GM23248 (cell line): Measurements from ENCODE around the gene ANO6. TPM values are rescaled to one million over a fixed set of nuclear protein-coding genes. Genes with fewer than 3 reads are reported as not detected.

ENCODE experiments used
- DNase-seq: peaks from one replicate; pipeline ENCODE4 v3.0.0-alpha.2; 2015
- H2AFZ ChIP-seq: fragments of 200-600 bp; sonication (generic); 2 replicates; pipeline ENCODE4 v1.6.1; 2016; ENCODE audit warnings: antibody characterized with exemption
- H3F3A ChIP-seq: fragments of 200-600 bp; sonication (generic); 2 replicates; pipeline ENCODE4 v1.6.1; 2016; ENCODE audit warnings: mild to moderate bottlenecking, antibody characterized with exemption, mixed run types; ENCODE audit not compliant: insufficient read depth
- H3K27ac ChIP-seq: fragments of 200-600 bp; sonication (generic); 2 replicates; pipeline ENCODE4 v1.5.1; 2016; ENCODE audit warnings: mild to moderate bottlenecking
- H3K27me3 ChIP-seq: fragments of 200-600 bp; sonication (generic); replicated peaks from 2 replicates; pipeline ENCODE4 v1.6.1; 2016; ENCODE audit warnings: mild to moderate bottlenecking; ENCODE audit not compliant: insufficient read depth
- H3K36me3 ChIP-seq: fragments of 200-600 bp; sonication (generic); 2 replicates; pipeline ENCODE4 v1.6.1; 2016; ENCODE audit warnings: low read depth, mild to moderate bottlenecking
- H3K4me1 ChIP-seq: fragments of 200-600 bp; sonication (generic); 2 replicates; pipeline ENCODE4 v1.6.1; 2016; ENCODE audit warnings: mild to moderate bottlenecking; ENCODE audit not compliant: insufficient read depth
- H3K4me2 ChIP-seq: fragments of 200-600 bp; sonication (generic); one replicate; pipeline ENCODE4 v1.6.1; 2016; ENCODE audit warnings: mild to moderate bottlenecking; ENCODE audit not compliant: unreplicated experiment
- H3K4me3 ChIP-seq: fragments of 200-600 bp; sonication (generic); 2 replicates; pipeline ENCODE4 v1.5.1; 2016; ENCODE audit warnings: mild to moderate bottlenecking
- H3K79me2 ChIP-seq: fragments of 200-600 bp; sonication (generic); 2 replicates; pipeline ENCODE4 v1.6.1; 2016; ENCODE audit warnings: mild to moderate bottlenecking; ENCODE audit not compliant: insufficient read depth
- H3K9ac ChIP-seq: fragments of 200-600 bp; sonication (generic); 2 replicates; pipeline ENCODE4 v1.6.1; 2016; ENCODE audit warnings: mild to moderate bottlenecking
- H3K9me2 ChIP-seq: fragments of 200-600 bp; sonication (generic); 2 replicates; pipeline ENCODE4 v1.6.1; 2016; ENCODE audit warnings: mixed run types, mild to moderate bottlenecking, moderate library complexity; ENCODE audit not compliant: insufficient read depth
- H3K9me3 ChIP-seq: fragments of 200-600 bp; sonication (generic); one replicate; pipeline ENCODE4 v1.6.1; 2017; ENCODE audit warnings: low read depth
- H4K20me1 ChIP-seq: fragments of 200-600 bp; sonication (generic); 2 replicates; pipeline ENCODE4 v1.6.0; 2016; ENCODE audit not compliant: insufficient read depth
- EZH2 ChIP-seq: fragments of 200-600 bp; sonication (generic); IDR thresholded peaks from 2 replicates; pipeline ENCODE4 v1.6.1; 2018; ENCODE audit warnings: antibody characterized with exemption, mild to moderate bottlenecking; ENCODE audit not compliant: insufficient read depth, poor library complexity, severe bottlenecking
- EZH2phosphoT487 ChIP-seq: fragments of 200-600 bp; sonication (generic); IDR thresholded peaks from 2 replicates; pipeline ENCODE4 v1.6.1; 2018; ENCODE audit warnings: antibody characterized with exemption, moderate library complexity, mild to moderate bottlenecking, low read depth; ENCODE audit not compliant: insufficient read depth
- WGBS, 2 experiments: methylation state at CpG; one replicate each; pipeline ENCODE4 v1.1.6; 2015 to 2017; ENCODE audit warnings: low lambda C conversion rate in 2 of 2, low coverage in 1 of 2; ENCODE audit errors: missing lambda C conversion rate in 2 of 2; 5-methylcytosine and 5-hydroxymethylcytosine counted together
- in situ Hi-C: fragments of 300-500 bp; cut with MboI; formaldehyde crosslinking; loops from 2 replicates; pipeline ENCODE4 v1.15.0; 2020
- polyA plus RNA-seq: library from polyadenylated mRNA; unstranded; fragments of >200 nt; fragmentation: Nextera tagmentation; extraction: Ambion mirVana; gene quantifications from 2 replicates; pipeline ENCODE4 v1.2.1, GENCODE V29; 2016
- total RNA-seq: library from RNA; depleted of rRNA; stranded (reverse); fragments of >200 nt; shearing (Covaris generic); gene quantifications from 2 replicates; pipeline ENCODE4 v1.2.3, GENCODE V29; 2014

Gene ANO6
- total and polyA plus RNA-seq, 2 experiments from 2014 or later: 50.1 to 65.4 TPM

DNA sequence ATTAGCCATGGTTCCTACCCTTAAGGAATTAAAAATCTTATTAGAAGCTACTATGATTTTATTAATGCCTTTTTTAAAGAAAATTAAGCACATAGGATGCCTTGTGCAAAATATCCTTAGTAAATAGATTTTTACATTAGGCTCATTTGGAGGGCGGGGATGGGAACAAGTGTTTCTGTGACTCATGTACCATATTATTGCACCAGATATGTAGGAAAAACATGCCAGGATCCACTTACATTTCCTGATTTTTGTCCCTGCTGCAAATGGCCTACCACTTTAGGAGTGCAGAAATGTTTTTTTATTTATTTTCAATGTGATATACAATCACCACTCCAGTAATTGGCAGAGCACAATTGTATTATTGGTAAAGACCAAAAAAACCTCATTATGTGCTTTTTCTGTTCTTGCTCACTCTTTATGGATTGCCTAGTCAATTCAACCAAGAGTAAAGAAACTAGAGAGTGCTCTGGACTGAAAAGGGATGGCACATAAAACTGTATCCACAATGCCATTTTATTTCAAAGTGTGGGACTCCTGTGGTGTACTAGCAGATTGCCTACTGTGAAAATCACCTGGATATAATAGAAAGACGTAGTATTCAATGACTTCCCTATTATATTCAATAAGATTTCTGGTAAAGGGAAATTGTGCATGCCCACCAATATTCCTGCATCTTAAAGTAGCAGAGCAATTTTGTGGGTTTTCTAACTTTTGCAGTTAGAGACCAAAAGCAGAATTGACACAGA, 86.9 kb downstream of the ANO6 start:
- Histone ChIP-seq H3K79me2 (peaks cover 85% of the 10 kb centered on the region), H3K4me3 (no peak overlapping the region), H3K9me3 (no peaks in the 10 kb centered on the region), H3F3A (peaks cover 17% of the 10 kb centered on the region; the same call in 1 of the 2 replicates), H2AFZ (no peak overlapping the region), H4K20me1 (no peaks in the 10 kb centered on the region), H3K9ac (no peak overlapping the region), H3K36me3 (no peaks in the 10 kb centered on the region), H3K27me3 (no peaks in the 10 kb centered on the region), H3K9me2 (no peaks in the 10 kb centered on the region), H3K4me2 (no peak overlapping the region), H3K27ac (no peak overlapping the region), H3K4me1 (peaks cover 17% of the 10 kb centered on the region)
- no peak for TF ChIP-seq EZH2phosphoT487
- TF ChIP-seq EZH2: no peak
- in situ Hi-C loops: no loop called here
- WGBS, 2 experiments: 95 to 97% methylated on average over 2 of the region's 2 CpGs
- peak; percentile 47 for DNase-seq

- Histone ChIP-seq H3K4me1 (peaks cover 12% of the 10 kb centered on the region), H3F3A (peaks cover 11% of the 10 kb centered on the region), H3K4me2 (no peak overlapping the region), H3K36me3 (no peaks in the 10 kb centered on the region), H3K27ac (no peak overlapping the region), H3K27me3 (no peaks in the 10 kb centered on the region), H3K9me2 (no peaks in the 10 kb centered on the region), H3K9ac (no peak overlapping the region), H3K4me3 (no peak overlapping the region), H2AFZ (no peak overlapping the region), H3K79me2 (peaks cover 86% of the 10 kb centered on the region), H4K20me1 (no peaks in the 10 kb centered on the region), H3K9me3 (no peaks in the 10 kb centered on the region)
- TF ChIP-seq EZH2 (no peak), EZH2phosphoT487 (no peak)
- 40 to 46% methylated on average over 3 of the region's 3 CpGs for WGBS, 2 experiments
- DNase-seq: no peak
- in situ Hi-C loops: no loop called here
Measured at GRCh38 chr12:45303945-45304344, 88.0 kb downstream of the ANO6 start.

DNA sequence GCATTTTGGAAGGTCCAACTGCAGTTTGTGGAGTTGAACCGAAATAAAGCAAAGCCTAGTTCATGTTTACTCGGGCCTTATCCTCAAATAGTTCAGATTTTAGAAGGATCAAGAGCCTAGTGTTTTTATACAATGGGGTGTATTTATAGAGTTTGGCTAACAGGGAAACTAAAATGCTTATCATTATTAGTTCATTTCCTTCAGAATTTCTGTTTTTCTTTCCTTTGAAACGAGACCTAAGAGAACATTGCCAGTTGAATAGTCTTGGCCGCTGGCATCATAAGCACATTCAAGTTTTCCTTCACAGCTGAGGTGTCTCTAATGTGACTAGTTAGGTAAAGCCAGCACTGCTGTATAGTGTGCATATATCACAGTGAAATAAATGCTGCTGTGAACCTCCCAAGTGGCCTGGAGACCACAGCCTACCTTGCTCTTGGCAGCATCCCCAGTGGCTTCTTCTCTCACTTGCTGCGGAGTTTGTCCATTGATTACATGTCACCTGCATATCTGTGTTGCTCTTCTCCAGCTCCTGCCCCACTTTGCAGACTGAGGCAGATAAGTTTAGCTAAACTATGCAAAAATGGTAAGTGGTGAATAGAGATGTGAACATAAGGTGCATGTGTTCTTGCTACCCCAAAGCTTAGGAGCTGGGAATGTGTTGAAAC, 88.8 kb downstream of the ANO6 start:
- Histone ChIP-seq H2AFZ (no peak overlapping the region), H3K27ac (no peak overlapping the region), H3K4me2 (peak overlapping the region; percentile 1), H3F3A (peaks cover 11% of the 10 kb centered on the region), H3K4me1 (peaks cover 12% of the 10 kb centered on the region), H4K20me1 (no peaks in the 10 kb centered on the region), H3K4me3 (no peak overlapping the region), H3K36me3 (no peaks in the 10 kb centered on the region), H3K9ac (no peak overlapping the region), H3K9me3 (no peaks in the 10 kb centered on the region), H3K27me3 (no peaks in the 10 kb centered on the region), H3K79me2 (peaks cover 88% of the 10 kb centered on the region), H3K9me2 (no peaks in the 10 kb centered on the region)
- TF ChIP-seq EZH2 (no peak), EZH2phosphoT487 (no peak)
- DNase-seq: no peak
- 35 to 37% methylated on average over 5 of the region's 5 CpGs for WGBS, 2 experiments
- in situ Hi-C loops: no loop called here

DNA sequence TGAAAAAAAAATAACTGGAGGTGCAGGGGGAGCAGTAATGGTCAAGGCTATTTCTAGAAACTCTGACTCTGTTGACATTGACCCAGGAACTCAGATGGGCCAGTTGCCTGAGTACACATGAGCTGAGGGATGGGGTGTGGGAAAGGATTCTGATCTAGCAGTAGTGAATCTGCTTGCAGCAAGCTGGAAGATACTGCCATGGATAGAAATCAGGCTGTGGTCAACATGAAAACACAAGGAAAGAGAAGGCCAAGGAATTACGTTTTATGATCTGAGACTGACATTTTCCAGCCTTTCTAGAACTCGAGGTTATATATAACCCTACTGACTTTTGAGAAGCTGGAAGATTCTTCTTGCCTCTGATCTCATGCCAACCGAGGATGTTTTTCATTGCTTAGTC, 90.0 kb downstream of the ANO6 start:
- H2AFZ ChIP-seq: no peak overlapping the region
- peaks cover 81% of the 10 kb centered on the region for H3K79me2 ChIP-seq
- TF ChIP-seq EZH2: no peak
- TF ChIP-seq EZH2phosphoT487: no peak
- no peaks in the 10 kb centered on the region for H3K9me2 ChIP-seq
- in situ Hi-C loops: no loop called here
- peak; percentile 10 for DNase-seq
- H3F3A ChIP-seq: peaks cover 18% of the 10 kb centered on the region
- no peak overlapping the region for H3K4me3 ChIP-seq
- no peaks in the 10 kb centered on the region for H3K9me3 ChIP-seq
- WGBS, 2 experiments: 23 to 30% methylated on average over 3 of the region's 3 CpGs
- no peaks in the 10 kb centered on the region for H4K20me1 ChIP-seq
- no peak overlapping the region for H3K9ac ChIP-seq
- no peaks in the 10 kb centered on the region for H3K36me3 ChIP-seq
- H3K4me2 ChIP-seq: no peak overlapping the region
- no peaks in the 10 kb centered on the region for H3K27me3 ChIP-seq
- no peak overlapping the region for H3K27ac ChIP-seq
- peaks cover 23% of the 10 kb centered on the region for H3K4me1 ChIP-seq
